Mesenchymal stem cell (in vitro differentiated cells and primary cell): ENCODE measurements around the gene GAP43.

ENCODE experiments used
- DNase-seq: peaks from one replicate; pipeline ENCODE4 v3.0.0-alpha.2; 2013
- H2AFZ ChIP-seq: one replicate; pipeline ENCODE4 v1.6.1; 2013; ENCODE audit warnings: low read depth, mild to moderate bottlenecking, control low read depth, inconsistent platforms, low read length, moderate library complexity
- H2AK5ac ChIP-seq: 2 replicates; pipeline ENCODE4 v1.6.1; 2013; ENCODE audit warnings: low read length, moderate library complexity, mild to moderate bottlenecking, inconsistent platforms; ENCODE audit not compliant: severe bottlenecking
- H2BK120ac ChIP-seq: one replicate; pipeline ENCODE4 v1.6.1; 2013; ENCODE audit warnings: low read depth, mild to moderate bottlenecking, inconsistent platforms, low read length, moderate library complexity
- H2BK12ac ChIP-seq, 2 experiments: one replicate each; pipeline ENCODE4 v1.6.1; 2013; ENCODE audit warnings: inconsistent platforms in 2 of 2, low read length in 2 of 2, mild to moderate bottlenecking in 2 of 2, moderate library complexity in 2 of 2, control low read depth in 1 of 2
- H2BK15ac ChIP-seq: one replicate; pipeline ENCODE4 v1.6.1; 2013; ENCODE audit warnings: mild to moderate bottlenecking, low read depth, inconsistent platforms; ENCODE audit not compliant: poor library complexity, severe bottlenecking
- H2BK5ac ChIP-seq: 2 replicates; pipeline ENCODE4 v1.6.1; 2013; ENCODE audit warnings: low read depth, mild to moderate bottlenecking, low read length, control low read depth, inconsistent platforms; ENCODE audit not compliant: poor library complexity, severe bottlenecking
- H3K14ac ChIP-seq, 2 experiments: one replicate each; pipeline ENCODE4 v1.6.1; 2013; ENCODE audit warnings: inconsistent platforms in 2 of 2, low read length in 2 of 2, control low read depth in 1 of 2, mild to moderate bottlenecking in 1 of 2, moderate library complexity in 1 of 2
- H3K18ac ChIP-seq, 2 experiments: one replicate each; pipeline ENCODE4 v1.6.1; 2013; ENCODE audit warnings: inconsistent platforms in 2 of 2, low read length in 2 of 2, control low read depth in 1 of 2, low read depth in 1 of 2, mild to moderate bottlenecking in 1 of 2
- H3K23ac ChIP-seq, 2 experiments: one replicate each; pipeline ENCODE4 v1.6.1; 2013; ENCODE audit warnings: inconsistent platforms in 2 of 2, low read length in 2 of 2, mild to moderate bottlenecking in 2 of 2, moderate library complexity in 2 of 2, control low read depth in 1 of 2
- H3K27ac ChIP-seq: 2 replicates; pipeline ENCODE4 v1.5.1; 2013; ENCODE audit warnings: mild to moderate bottlenecking, moderate library complexity, low read length, control low read depth, inconsistent platforms; ENCODE audit not compliant: poor library complexity, severe bottlenecking
- H3K27me3 ChIP-seq, 2 experiments: 2 replicates each; pipeline versions ENCODE4 v1.6.1 to v1.7.0; 2013; ENCODE audit warnings: low read length in 2 of 2, mild to moderate bottlenecking in 2 of 2, moderate library complexity in 2 of 2, control low read depth in 1 of 2, inconsistent platforms in 1 of 2; ENCODE audit not compliant: control insufficient read depth in 1 of 2, insufficient read depth in 1 of 2
- H3K36me3 ChIP-seq, 2 experiments: 2 replicates each; pipeline versions ENCODE4 v1.6.1 to v1.7.0; 2013; ENCODE audit warnings: low read length in 2 of 2, control low read depth in 1 of 2, inconsistent platforms in 1 of 2, low read depth in 1 of 2, mild to moderate bottlenecking in 1 of 2; ENCODE audit not compliant: insufficient read depth in 2 of 2, control insufficient read depth in 1 of 2
- H3K4ac ChIP-seq, 2 experiments: one replicate each; pipeline ENCODE4 v1.6.1; 2013; ENCODE audit warnings: inconsistent platforms in 2 of 2, low read length in 2 of 2, mild to moderate bottlenecking in 2 of 2, moderate library complexity in 2 of 2, control low read depth in 1 of 2, low read depth in 1 of 2
- H3K4me1 ChIP-seq: 2 replicates; pipeline ENCODE4 v1.6.1; 2013; ENCODE audit warnings: low read depth, low read length, control low read depth; ENCODE audit not compliant: control insufficient read depth, insufficient read depth
- H3K4me2 ChIP-seq: 2 replicates; pipeline ENCODE4 v1.6.1; 2013; ENCODE audit warnings: low read length, mild to moderate bottlenecking, inconsistent platforms; ENCODE audit not compliant: poor library complexity, severe bottlenecking
- H3K4me3 ChIP-seq, 2 experiments: 2 replicates each; pipeline versions ENCODE4 v1.5.1 to v1.7.0; 2013; ENCODE audit warnings: low read length in 2 of 2, mild to moderate bottlenecking in 2 of 2, control low read depth in 1 of 2, low read depth in 1 of 2; ENCODE audit not compliant: insufficient read depth in 1 of 2
- H3K79me1 ChIP-seq: replicated peaks from 2 replicates; pipeline ENCODE4 v1.6.1; 2013; ENCODE audit warnings: mild to moderate bottlenecking, control low read depth, low read length, inconsistent platforms; ENCODE audit not compliant: poor library complexity, severe bottlenecking
- H3K9ac ChIP-seq: 2 replicates; pipeline ENCODE4 v1.7.0; 2013; ENCODE audit warnings: mild to moderate bottlenecking, low read length, moderate library complexity
- H3K9me3 ChIP-seq: 2 replicates; pipeline ENCODE4 v1.7.0; 2013; ENCODE audit warnings: mild to moderate bottlenecking, low read length; ENCODE audit not compliant: control insufficient read depth
- H4K8ac ChIP-seq: one replicate; pipeline ENCODE4 v1.6.1; 2013; ENCODE audit warnings: inconsistent platforms, mild to moderate bottlenecking, low read length, moderate library complexity
- H4K91ac ChIP-seq: one replicate; pipeline ENCODE4 v1.6.1; 2013; ENCODE audit warnings: mild to moderate bottlenecking, low read length, inconsistent platforms
- WGBS: methylation state at CpG from one replicate; pipeline ENCODE4 v1.1.7; 2013; ENCODE audit warnings: mixed read lengths; 5-methylcytosine and 5-hydroxymethylcytosine counted together

GAP43 gene

DNA sequence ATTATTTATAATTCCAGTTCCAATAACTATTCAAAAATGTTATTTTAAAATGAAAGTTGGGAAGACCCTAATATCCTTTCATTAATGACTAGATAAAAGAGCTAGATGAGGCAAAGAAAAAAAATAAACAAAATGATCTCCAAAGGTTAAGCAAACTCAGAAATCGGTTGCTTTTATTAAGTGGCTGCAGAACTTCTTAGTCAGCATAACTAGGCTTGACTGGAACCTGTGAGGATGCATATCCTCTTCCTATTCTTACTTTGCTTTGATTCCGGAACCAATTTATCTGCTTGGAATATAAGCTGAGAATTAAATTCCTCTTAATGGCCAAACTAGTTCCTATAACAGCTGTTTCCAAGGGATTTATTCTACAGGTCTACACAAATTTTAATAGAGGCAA, 10.7 kb downstream of the GAP43 start:
- H3K14ac ChIP-seq, result no peak overlapping the region
- no peak overlapping the region for H3K4ac ChIP-seq
- no peak overlapping the region for H3K23ac ChIP-seq
- H3K4me1 ChIP-seq, result no peaks in the 10 kb centered on the region
- no peak overlapping the region for H2BK5ac ChIP-seq
- H2BK120ac ChIP-seq, result no peak overlapping the region
- H3K18ac ChIP-seq, result no peak overlapping the region
- H3K27ac ChIP-seq, result no peak overlapping the region
- H4K91ac ChIP-seq, result no peak overlapping the region
- H3K4me3 ChIP-seq, result no peak overlapping the region
- no peak overlapping the region for H2AFZ ChIP-seq
- H2AK5ac ChIP-seq, result no peak overlapping the region
- no peaks in the 10 kb centered on the region for H3K79me1 ChIP-seq
- H3K36me3 ChIP-seq, result no peaks in the 10 kb centered on the region
- DNase-seq, result no peak
- H3K9me3 ChIP-seq, result no peaks in the 10 kb centered on the region
- H3K9ac ChIP-seq, result no peak overlapping the region
- H4K8ac ChIP-seq, result no peak overlapping the region
- no peak overlapping the region for H2BK15ac ChIP-seq
- H3K4me2 ChIP-seq, result no peak overlapping the region
- H2BK12ac ChIP-seq, result no peak overlapping the region
- WGBS, result 92% methylated on average over 1 of the region's 2 CpGs
- H3K27me3 ChIP-seq, result peaks cover 0 to 13% of the 10 kb centered on the region in 2 experiments

DNA sequence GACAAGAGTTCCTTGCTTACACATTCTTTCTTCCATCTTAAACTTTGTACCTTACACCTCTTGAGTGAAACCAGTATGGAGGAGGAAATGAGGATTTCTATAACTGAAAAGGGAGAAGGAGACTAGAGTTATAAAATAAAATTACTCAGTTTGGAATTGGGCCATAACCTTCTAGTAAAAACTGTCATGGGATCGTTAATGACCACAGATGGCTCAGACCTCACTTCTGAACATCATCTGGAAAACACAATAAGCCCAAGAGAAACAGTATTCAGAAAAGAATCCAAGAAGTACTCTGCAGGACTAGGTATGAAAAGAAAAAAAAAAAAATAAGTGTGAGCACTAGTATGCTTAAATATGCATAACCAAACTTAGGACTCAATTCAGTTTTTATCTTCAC, 12.1 kb downstream of the GAP43 start:
- H2AK5ac ChIP-seq, result no peak overlapping the region
- H3K36me3 ChIP-seq, result no peaks in the 10 kb centered on the region
- H3K14ac ChIP-seq, result no peak overlapping the region
- H3K27ac ChIP-seq, result no peak overlapping the region
- no peak overlapping the region for H3K4me3 ChIP-seq
- H3K9me3 ChIP-seq, result no peaks in the 10 kb centered on the region
- H4K8ac ChIP-seq, result no peak overlapping the region
- H3K4ac ChIP-seq, result no peak overlapping the region
- no peak overlapping the region for H3K4me2 ChIP-seq
- H3K23ac ChIP-seq, result no peak overlapping the region
- H3K27me3 ChIP-seq, result peaks cover 0 to 5% of the 10 kb centered on the region in 2 experiments
- DNase-seq, result no peak
- H2BK12ac ChIP-seq, result no peak overlapping the region
- no peak overlapping the region for H2AFZ ChIP-seq
- H2BK5ac ChIP-seq, result no peak overlapping the region
- H2BK120ac ChIP-seq, result no peak overlapping the region
- no peak overlapping the region for H3K18ac ChIP-seq
- no peak overlapping the region for H2BK15ac ChIP-seq
- H3K79me1 ChIP-seq, result no peaks in the 10 kb centered on the region
- 63% methylated on average over 1 of the region's 1 CpG for WGBS
- H4K91ac ChIP-seq, result no peak overlapping the region
- H3K4me1 ChIP-seq, result no peaks in the 10 kb centered on the region
- no peak overlapping the region for H3K9ac ChIP-seq

DNA sequence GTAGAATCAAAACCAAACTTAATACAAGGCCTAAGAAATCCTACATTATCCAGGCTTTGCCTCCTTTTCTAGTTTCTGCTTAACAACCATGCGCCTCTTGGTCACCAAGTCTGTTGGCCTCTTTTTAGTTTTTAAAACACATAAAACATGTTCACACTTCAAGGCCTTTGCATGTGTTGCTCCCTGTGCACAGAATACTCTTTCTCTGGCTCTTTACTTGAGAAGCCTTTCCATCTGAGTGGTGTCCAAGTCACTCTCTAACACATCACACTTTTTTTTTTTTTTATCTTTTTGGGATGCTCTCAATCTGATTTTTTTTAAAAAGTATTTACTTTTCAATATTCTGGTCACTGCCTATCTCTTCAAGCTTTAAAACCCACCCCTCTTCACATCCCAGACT, 14.9 kb downstream of the GAP43 start:
- no peak overlapping the region for H2AK5ac ChIP-seq
- H2BK12ac ChIP-seq, result no peak overlapping the region
- no peak overlapping the region for H2BK5ac ChIP-seq
- H2AFZ ChIP-seq, result no peak overlapping the region
- no peak overlapping the region for H3K18ac ChIP-seq
- H4K91ac ChIP-seq, result no peak overlapping the region
- H2BK120ac ChIP-seq, result no peak overlapping the region
- no peak for DNase-seq
- H3K23ac ChIP-seq, result no peak overlapping the region
- WGBS, result 97% methylated on average over 1 of the region's 1 CpG
- H3K4me2 ChIP-seq, result no peak overlapping the region
- H3K4ac ChIP-seq, result no peak overlapping the region
- no peaks in the 10 kb centered on the region for H3K9me3 ChIP-seq
- H3K27me3 ChIP-seq, result no peaks in the 10 kb centered on the region
- no peak overlapping the region for H3K9ac ChIP-seq
- no peak overlapping the region for H2BK15ac ChIP-seq
- no peak overlapping the region for H3K14ac ChIP-seq
- no peak overlapping the region for H3K27ac ChIP-seq
- no peaks in the 10 kb centered on the region for H3K79me1 ChIP-seq
- H3K4me1 ChIP-seq, result no peaks in the 10 kb centered on the region
- H3K36me3 ChIP-seq, result no peaks in the 10 kb centered on the region
- no peak overlapping the region for H3K4me3 ChIP-seq
- no peak overlapping the region for H4K8ac ChIP-seq

DNA sequence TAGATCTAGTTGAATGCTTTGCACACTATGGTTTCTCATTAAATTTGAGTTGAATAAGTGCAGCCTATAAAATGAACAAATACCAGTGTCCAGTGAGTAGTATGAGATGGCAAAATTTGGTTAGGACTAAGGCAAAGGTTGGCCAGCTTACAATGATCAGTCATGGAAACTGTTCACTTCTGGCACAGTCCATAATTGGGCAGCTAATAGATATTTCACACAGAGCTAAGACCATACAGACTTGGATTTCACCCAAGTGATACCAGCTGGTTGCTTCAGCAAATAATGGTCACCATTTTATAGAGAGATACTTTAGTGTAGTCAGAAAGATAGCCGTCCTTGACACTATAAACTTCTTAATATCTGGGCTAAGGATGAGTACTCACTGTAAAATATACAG, 15.7 kb downstream of the GAP43 start:
- Histone ChIP-seq H3K9me3 (no peaks in the 10 kb centered on the region), H3K27me3 (no peaks in the 10 kb centered on the region), H2BK120ac (no peak overlapping the region), H3K23ac (no peak overlapping the region), H3K18ac (no peak overlapping the region), H3K4ac (no peak overlapping the region), H3K14ac (no peak overlapping the region), H3K36me3 (no peaks in the 10 kb centered on the region), H4K91ac (no peak overlapping the region), H3K4me1 (no peaks in the 10 kb centered on the region), H2BK5ac (no peak overlapping the region), H2BK12ac (no peak overlapping the region), H3K4me2 (no peak overlapping the region), H3K9ac (no peak overlapping the region), H3K4me3 (no peak overlapping the region), H2AK5ac (no peak overlapping the region), H2BK15ac (no peak overlapping the region), H2AFZ (no peak overlapping the region), H4K8ac (no peak overlapping the region), H3K79me1 (no peaks in the 10 kb centered on the region), H3K27ac (no peak overlapping the region)
- no CpG with 5 or more reads among the region's 1 CpG for WGBS
- no peak for DNase-seq
